Panc1 (cell line): Measurements from ENCODE around the gene ANG. TPM values are rescaled to one million over a fixed set of nuclear protein-coding genes. Genes with fewer than 3 reads are reported as not detected.

Experiments
- ATAC-seq: fragments of 200-7000 bp; cut with Tn5 transposase; 2 replicates; pipeline ENCODE4 v1.9.1; 2020; ENCODE audit warnings: mild to moderate bottlenecking, moderate library complexity
- BruUV-seq: library from RNA; stranded (reverse); fragments of 400-500 nt; replicated peaks from 2 replicates; lab custom pipeline; 2021; lab: Mats Ljungman, UMichigan
- CTCF ChIA-PET: fragments of 300-600 bp; sonication (Branson Sonifier 250); formaldehyde crosslinking; loops from one replicate; lab custom pipeline; 2022; ENCODE audit warnings: antibody characterized with exemption; lab: Charles Lee
- POLR2A ChIA-PET: fragments of 300-600 bp; sonication (Branson Sonifier 250); formaldehyde crosslinking; loops from one replicate; lab custom pipeline; 2022; ENCODE audit warnings: antibody characterized with exemption; lab: Charles Lee
- DNase-seq: peaks from one replicate; pipeline ENCODE4 v3.0.0-alpha.2; 2010; ENCODE audit warnings: low read depth, low spot score
- H3K27ac ChIP-seq: 2 replicates; pipeline ENCODE4 v1.5.1; 2011; ENCODE audit warnings: mild to moderate bottlenecking, low read length, inconsistent platforms
- H3K27me3 ChIP-seq: fragments of 200-500 bp; sonication (Bioruptor generic); 2 replicates; pipeline ENCODE4 v1.6.0; 2014; ENCODE audit warnings: low read length, inconsistent platforms; ENCODE audit not compliant: control insufficient read depth, insufficient read depth
- H3K36me3 ChIP-seq: fragments of 200-500 bp; sonication (Bioruptor generic); 2 replicates; pipeline ENCODE4 v1.5.1; 2014; ENCODE audit warnings: inconsistent platforms, mild to moderate bottlenecking, low read length, moderate library complexity; ENCODE audit not compliant: control insufficient read depth, insufficient read depth
- H3K4me1 ChIP-seq: 2 replicates; pipeline ENCODE4 v1.5.1; 2011; ENCODE audit warnings: inconsistent platforms, mild to moderate bottlenecking, low read length, moderate library complexity; ENCODE audit not compliant: control insufficient read depth, insufficient read depth
- H3K4me3 ChIP-seq, 2 experiments: 2 replicates each; pipeline ENCODE4 v1.5.1; 2011 to 2012; ENCODE audit warnings: low read depth in 2 of 2, low read length in 2 of 2, mild to moderate bottlenecking in 2 of 2, inconsistent platforms in 1 of 2, moderate library complexity in 1 of 2
- H3K9me3 ChIP-seq: fragments of 200-500 bp; sonication (Bioruptor generic); 2 replicates; pipeline ENCODE4 v1.5.1; 2014; ENCODE audit warnings: low read depth, mild to moderate bottlenecking, inconsistent platforms, low read length, moderate library complexity; ENCODE audit not compliant: control insufficient read depth, insufficient read depth
- CTCF ChIP-seq: fragments of 450-650 bp; IDR thresholded peaks from 2 replicates; pipeline ENCODE4 v1.5.1; 2017; ENCODE audit warnings: mild to moderate bottlenecking
- POLR2AphosphoS5 ChIP-seq: IDR thresholded peaks from 2 replicates; pipeline ENCODE4 v1.6.1; 2012; ENCODE audit warnings: mild to moderate bottlenecking, low read depth, low read length, moderate library complexity
- REST ChIP-seq, 2 experiments: IDR thresholded peaks; 2 replicates each; pipeline ENCODE4 v1.6.1; 2011 to 2012; ENCODE audit warnings: low read depth in 2 of 2, control low read depth in 1 of 2, low read length in 1 of 2, mild to moderate bottlenecking in 1 of 2, moderate library complexity in 1 of 2; ENCODE audit not compliant: insufficient read depth in 1 of 2
- SIN3A ChIP-seq: IDR thresholded peaks from 2 replicates; pipeline ENCODE4 v1.6.1; 2012; ENCODE audit warnings: low read depth, mild to moderate bottlenecking, low read length, moderate library complexity, borderline replicate concordance; ENCODE audit not compliant: insufficient read depth
- TCF7L2 ChIP-seq: IDR thresholded peaks from 2 replicates; pipeline ENCODE4 v1.6.1; 2011; ENCODE audit warnings: mild to moderate bottlenecking, low read depth, low read length, inconsistent platforms
- in situ Hi-C: cut with HindIII; loops from 2 replicates; pipeline ENCODE4 v1.10.0; 2016; ENCODE audit warnings: low sequenced_read_pairs, low pct_unique_long_range_greater_than_20kb
- intact Hi-C: fragments of 100-400 bp; cut with micrococcal nuclease; formaldehyde crosslinking; loops from one replicate; pipeline ENCODE4 v1.10.0; 2022; ENCODE audit not compliant: unreplicated experiment
- total RNA-seq: library from RNA; stranded (reverse); gene quantifications from one replicate; pipeline ENCODE4 v1.2.1, GENCODE V29; 2021; ENCODE audit not compliant: unreplicated experiment

ANG gene
- total RNA-seq, 1 experiment from 2014 or later: 1.9 TPM

- Histone ChIP-seq H3K36me3 (no peaks in the 10 kb centered on the region), H3K27me3 (no peaks in the 10 kb centered on the region), H3K27ac (no peak overlapping the region), H3K9me3 (no peaks in the 10 kb centered on the region), H3K4me1 (no peaks in the 10 kb centered on the region; the same call in 1 of the 2 replicates), H3K4me3 (no peak overlapping the region)
- ATAC-seq (no peak), DNase-seq (no peak)
- BruUV-seq: no TSS peak
- CTCF ChIA-PET: interaction anchor here (0.6 kb wide), 1 partner anchor 9 kb away, joined by 16 read pairs; no protein-coding TSS in a partner anchor
- in situ Hi-C loops: no loop called here
- POLR2A ChIA-PET: no interaction called here
- intact Hi-C loops: loop anchor here (5.0 kb wide), 1 partner anchor 33 kb away; no protein-coding TSS in a partner anchor
- no peak for TF ChIP-seq CTCF
- TF ChIP-seq TCF7L2: no peak
- no peak for TF ChIP-seq POLR2AphosphoS5
- TF ChIP-seq REST (IDR thresholded peaks at IDR 0.05; ENCODE audit: insufficient read depth in 1 of 2, low read depth in 2 of 2, low read length in 1 of 2): no peak
- no peak for TF ChIP-seq SIN3A
Measured at GRCh38 chr14:20659336-20659735, 29.2 kb upstream of the ANG start.

- Histone ChIP-seq H3K4me3 (no peak overlapping the region), H3K36me3 (no peaks in the 10 kb centered on the region), H3K9me3 (no peaks in the 10 kb centered on the region), H3K27me3 (no peaks in the 10 kb centered on the region), H3K27ac (no peak overlapping the region), H3K4me1 (no peaks in the 10 kb centered on the region; the same call in 1 of the 2 replicates)
- intact Hi-C loops: loop anchor here (5.0 kb wide), 1 partner anchor 32 kb away; no protein-coding TSS in a partner anchor
- in situ Hi-C loops: no loop called here
- CTCF ChIA-PET: interaction anchor here (0.6 kb wide), 1 partner anchor 10 kb away, joined by 16 read pairs; no protein-coding TSS in a partner anchor
- ATAC-seq (no peak), DNase-seq (no peak)
- BruUV-seq: no TSS peak
- TF ChIP-seq CTCF (no peak), REST (IDR thresholded peaks at IDR 0.05; ENCODE audit: insufficient read depth in 1 of 2, low read depth in 2 of 2, low read length in 1 of 2) (no peak), SIN3A (no peak), TCF7L2 (no peak), POLR2AphosphoS5 (no peak)
- POLR2A ChIA-PET: no interaction called here
Measured at GRCh38 chr14:20659813-20660395, 28.7 kb upstream of the ANG start.
